Measurements from ENCODE around the gene TBX15. TPM values are rescaled to one million over a fixed set of nuclear protein-coding genes. Genes with fewer than 3 reads are reported as not detected.

Gene TBX15
- total RNA-seq, 2 experiments from 2014 or later: not detected

DNA sequence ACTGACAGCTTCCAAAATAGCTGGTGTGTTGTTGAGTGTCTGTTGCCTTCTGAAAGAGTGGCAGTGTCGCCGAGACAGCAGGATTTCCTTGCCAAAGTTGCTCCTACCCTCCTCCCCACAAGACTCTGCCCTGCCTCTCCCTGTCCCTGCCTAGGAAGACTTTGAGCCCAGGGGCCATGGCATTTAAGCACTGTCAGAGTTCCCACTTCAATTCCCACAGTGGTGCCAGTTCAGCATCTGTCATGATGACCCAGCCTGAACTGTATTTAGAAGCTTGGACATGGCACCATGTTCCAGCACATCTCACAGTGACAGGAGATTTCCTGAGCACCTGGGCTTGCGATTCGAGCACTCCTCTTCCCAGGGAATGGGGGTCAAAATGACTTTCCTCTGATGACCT lies 43.6 kb downstream of the TBX15 start:
- H3K36me3 Mint-ChIP-seq (ENCODE audit: low read depth): no peaks in the 10 kb centered on the region
- DNase-seq: no peak
- H3K4me1 Mint-ChIP-seq (ENCODE audit: low read depth): no peaks in the 10 kb centered on the region
- H3K9me3 Mint-ChIP-seq: peaks cover 2% of the 10 kb centered on the region
- H3K4me3 Mint-ChIP-seq: no peak overlapping the region
- H3K27ac Mint-ChIP-seq: no peak overlapping the region
- CTCF ChIA-PET: interaction anchor here (0.8 kb wide), 1 partner anchor 67 kb away, joined by 3 read pairs; no protein-coding TSS in a partner anchor
- intact Hi-C loops (cut with micrococcal nuclease): no loop called here
- peaks cover 4% of the 10 kb centered on the region for H3K27me3 Mint-ChIP-seq (ENCODE audit: low read depth)

DNA sequence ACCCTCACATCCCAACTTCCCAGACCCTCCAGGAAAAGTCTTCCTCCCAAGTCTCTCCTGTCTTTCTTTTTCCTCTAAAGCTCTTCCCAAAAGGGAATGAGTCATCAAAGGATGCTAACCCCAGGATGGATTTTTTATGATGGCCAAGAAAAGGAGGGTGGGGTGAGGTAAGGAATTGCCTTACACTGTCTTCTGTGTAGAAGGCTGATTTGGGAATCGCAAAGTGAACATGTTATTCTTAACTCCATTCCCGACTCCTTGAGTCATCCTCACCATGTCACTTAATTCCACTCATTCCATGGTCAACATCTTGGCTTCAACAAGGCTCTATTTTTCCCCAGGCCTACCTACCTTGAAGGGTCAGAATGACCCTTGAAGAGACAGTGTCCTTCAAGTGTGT lies 44.0 kb downstream of the TBX15 start:
- CTCF ChIA-PET: interaction anchor here (0.8 kb wide), 1 partner anchor 67 kb away, joined by 3 read pairs; no protein-coding TSS in a partner anchor
- Mint-ChIP-seq H3K4me3 (no peak overlapping the region), H3K36me3 (ENCODE audit: low read depth) (no peaks in the 10 kb centered on the region), H3K9me3 (peaks cover 2% of the 10 kb centered on the region), H3K27me3 (ENCODE audit: low read depth) (peaks cover 4% of the 10 kb centered on the region), H3K4me1 (ENCODE audit: low read depth) (no peaks in the 10 kb centered on the region), H3K27ac (no peak overlapping the region)
- intact Hi-C loops (cut with micrococcal nuclease): no loop called here
- no peak for DNase-seq

DNA sequence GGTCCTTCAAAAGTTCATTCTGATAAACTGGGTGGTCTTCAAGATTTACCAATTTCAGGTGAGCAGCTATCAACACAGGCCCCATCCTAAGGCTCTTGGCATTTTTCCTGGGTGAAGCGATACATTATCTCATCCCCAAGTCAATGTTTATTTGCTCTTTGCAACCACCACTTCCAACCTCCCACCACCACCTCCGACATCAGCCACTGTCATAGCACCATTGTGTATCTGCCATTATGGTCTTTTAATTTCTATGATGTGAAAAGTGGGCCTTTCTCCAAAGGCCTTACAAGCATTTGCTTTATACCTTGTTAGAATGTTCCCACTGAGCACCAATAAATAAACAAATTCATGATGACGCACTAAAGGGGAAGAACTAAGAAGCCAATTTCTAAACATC lies 47.2 kb downstream of the TBX15 start:
- H3K36me3 Mint-ChIP-seq (ENCODE audit: low read depth): no peaks in the 10 kb centered on the region
- CTCF ChIA-PET: no interaction called here
- peaks cover 1% of the 10 kb centered on the region for H3K9me3 Mint-ChIP-seq
- no peaks in the 10 kb centered on the region for H3K4me1 Mint-ChIP-seq (ENCODE audit: low read depth)
- H3K4me3 Mint-ChIP-seq: no peak overlapping the region
- peaks cover 6% of the 10 kb centered on the region for H3K27me3 Mint-ChIP-seq (ENCODE audit: low read depth)
- DNase-seq: no peak
- intact Hi-C loops (cut with micrococcal nuclease): no loop called here
- no peak overlapping the region for H3K27ac Mint-ChIP-seq

DNA sequence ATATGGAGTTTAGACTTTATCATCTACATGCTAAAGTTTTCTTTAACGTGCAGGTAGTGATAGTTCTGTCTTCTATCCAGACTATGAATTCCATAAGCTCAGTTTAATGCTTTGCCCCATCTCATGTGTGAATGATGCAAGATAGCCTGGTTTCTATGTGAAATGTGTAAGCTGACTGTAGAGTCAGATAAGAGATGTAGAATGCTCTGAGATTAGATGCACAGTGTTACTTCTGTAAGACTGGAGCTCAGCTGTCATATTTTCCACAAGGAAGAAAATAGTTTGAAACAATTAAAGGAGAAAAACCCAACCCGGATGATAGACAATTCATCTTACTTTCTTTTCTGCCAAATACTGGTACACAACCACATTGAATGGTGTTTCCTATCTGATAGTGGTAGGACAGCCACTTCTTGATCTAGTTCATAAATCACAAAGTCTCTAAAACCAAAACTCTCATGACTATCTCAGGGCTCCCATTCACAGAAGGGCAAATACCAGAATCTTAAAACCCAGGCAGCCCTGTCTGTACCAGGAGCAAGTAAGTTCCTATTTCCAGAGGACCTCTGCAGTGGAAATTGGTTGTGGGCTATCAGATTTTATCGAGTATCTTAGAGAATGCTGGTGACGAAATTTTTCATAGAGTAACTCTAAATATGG lies 50.6 kb downstream of the TBX15 start:
- H3K9me3 Mint-ChIP-seq: peaks cover 1% of the 10 kb centered on the region
- CTCF ChIA-PET: no interaction called here
- intact Hi-C loops (cut with micrococcal nuclease): no loop called here
- no peak overlapping the region for H3K4me3 Mint-ChIP-seq
- no peaks in the 10 kb centered on the region for H3K4me1 Mint-ChIP-seq (ENCODE audit: low read depth)
- no peak for DNase-seq
- H3K36me3 Mint-ChIP-seq (ENCODE audit: low read depth): no peaks in the 10 kb centered on the region
- H3K27ac Mint-ChIP-seq: no peak overlapping the region
- peaks cover 6% of the 10 kb centered on the region for H3K27me3 Mint-ChIP-seq (ENCODE audit: low read depth)

DNA sequence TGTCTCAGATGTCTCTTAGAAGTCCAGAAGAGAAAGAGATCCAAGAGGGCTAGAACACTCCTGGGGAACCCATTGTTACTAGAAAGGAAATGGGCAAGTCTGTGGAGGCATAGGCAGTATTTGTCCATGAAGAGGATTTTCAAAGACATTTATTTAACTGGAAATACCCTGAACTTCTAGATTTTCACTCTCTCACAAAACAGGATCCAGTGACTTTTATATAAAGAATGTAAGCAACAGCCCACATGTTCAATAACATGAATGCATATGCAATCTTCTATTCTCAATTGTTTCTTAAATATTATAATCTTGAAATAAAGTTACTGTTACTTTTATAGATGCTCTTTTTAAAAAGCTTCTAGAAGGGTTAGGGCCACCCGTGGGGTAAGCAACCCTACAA lies 53.4 kb downstream of the TBX15 start:
- H3K9me3 Mint-ChIP-seq: peaks cover 1% of the 10 kb centered on the region
- no peak overlapping the region for H3K27ac Mint-ChIP-seq
- CTCF ChIA-PET: no interaction called here
- H3K36me3 Mint-ChIP-seq (ENCODE audit: low read depth): no peaks in the 10 kb centered on the region
- no peak for DNase-seq
- no peak overlapping the region for H3K4me3 Mint-ChIP-seq
- H3K27me3 Mint-ChIP-seq (ENCODE audit: low read depth): peaks cover 6% of the 10 kb centered on the region
- intact Hi-C loops (cut with micrococcal nuclease): no loop called here
- H3K4me1 Mint-ChIP-seq (ENCODE audit: low read depth): no peaks in the 10 kb centered on the region

DNA sequence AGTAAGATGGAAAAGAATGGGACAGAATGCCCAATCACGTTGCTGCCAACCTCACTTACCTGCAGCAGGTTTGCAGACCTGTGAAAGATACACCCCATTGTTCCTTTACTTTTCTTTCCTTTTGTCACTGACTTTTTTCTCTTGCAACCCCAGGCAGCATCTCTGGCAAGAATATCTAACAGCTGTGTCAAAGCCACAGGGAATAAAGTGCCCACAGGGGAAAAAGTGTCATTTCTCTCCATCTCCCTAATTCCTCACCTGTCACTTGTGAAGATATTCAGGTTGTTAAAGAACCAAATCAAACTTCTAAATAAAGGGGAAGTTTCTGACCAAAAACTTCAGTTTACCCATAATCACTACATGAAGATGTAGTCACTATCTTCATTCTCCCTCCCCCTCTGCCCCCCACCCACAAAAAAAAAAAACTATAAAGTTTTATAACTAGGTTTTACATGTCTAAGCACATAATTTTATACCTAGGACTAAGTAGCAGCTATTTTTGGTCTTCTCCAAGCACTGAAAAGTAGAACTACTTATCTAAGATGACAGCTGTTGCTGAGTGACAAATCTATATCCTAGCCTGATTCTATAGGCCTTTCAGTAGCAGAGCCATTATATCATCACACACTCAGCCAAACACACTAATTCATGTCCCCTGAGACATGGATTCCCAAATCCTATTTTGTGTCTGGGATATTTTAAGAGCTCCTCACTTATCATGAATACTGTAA lies 54.9 kb downstream of the TBX15 start:
- Mint-ChIP-seq H3K4me1 (ENCODE audit: low read depth) (no peaks in the 10 kb centered on the region), H3K27ac (no peak overlapping the region), H3K36me3 (ENCODE audit: low read depth) (no peaks in the 10 kb centered on the region), H3K4me3 (no peak overlapping the region), H3K9me3 (no peaks in the 10 kb centered on the region), H3K27me3 (ENCODE audit: low read depth) (peaks cover 2% of the 10 kb centered on the region)
- intact Hi-C loops (cut with micrococcal nuclease): no loop called here
- CTCF ChIA-PET: no interaction called here
- no peak for DNase-seq

DNA sequence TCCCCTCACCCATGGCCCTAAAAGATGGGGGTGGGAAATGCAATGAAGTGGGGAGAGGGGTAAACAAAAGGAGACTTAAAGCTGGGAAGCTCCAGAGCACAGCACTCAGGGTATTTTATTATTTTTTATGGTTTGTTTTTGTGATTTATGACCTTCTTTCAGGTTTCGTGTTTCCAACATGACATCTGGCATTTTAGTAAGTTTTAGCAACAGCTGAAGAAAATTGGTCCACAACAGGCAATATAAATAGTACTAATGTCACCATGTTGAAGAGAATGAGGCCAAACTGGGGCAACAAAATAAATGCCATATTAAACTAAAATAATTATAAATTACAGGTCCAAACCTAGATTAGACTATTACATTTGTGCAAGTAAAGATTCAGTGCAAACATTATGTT lies 56.3 kb downstream of the TBX15 start:
- Mint-ChIP-seq H3K36me3 (ENCODE audit: low read depth) (no peaks in the 10 kb centered on the region), H3K27ac (no peak overlapping the region), H3K4me1 (ENCODE audit: low read depth) (no peaks in the 10 kb centered on the region), H3K4me3 (no peak overlapping the region), H3K27me3 (ENCODE audit: low read depth) (peaks cover under 1% of the 10 kb centered on the region), H3K9me3 (no peaks in the 10 kb centered on the region)
- intact Hi-C loops (cut with micrococcal nuclease): no loop called here
- CTCF ChIA-PET: no interaction called here
- DNase-seq: no peak

DNA sequence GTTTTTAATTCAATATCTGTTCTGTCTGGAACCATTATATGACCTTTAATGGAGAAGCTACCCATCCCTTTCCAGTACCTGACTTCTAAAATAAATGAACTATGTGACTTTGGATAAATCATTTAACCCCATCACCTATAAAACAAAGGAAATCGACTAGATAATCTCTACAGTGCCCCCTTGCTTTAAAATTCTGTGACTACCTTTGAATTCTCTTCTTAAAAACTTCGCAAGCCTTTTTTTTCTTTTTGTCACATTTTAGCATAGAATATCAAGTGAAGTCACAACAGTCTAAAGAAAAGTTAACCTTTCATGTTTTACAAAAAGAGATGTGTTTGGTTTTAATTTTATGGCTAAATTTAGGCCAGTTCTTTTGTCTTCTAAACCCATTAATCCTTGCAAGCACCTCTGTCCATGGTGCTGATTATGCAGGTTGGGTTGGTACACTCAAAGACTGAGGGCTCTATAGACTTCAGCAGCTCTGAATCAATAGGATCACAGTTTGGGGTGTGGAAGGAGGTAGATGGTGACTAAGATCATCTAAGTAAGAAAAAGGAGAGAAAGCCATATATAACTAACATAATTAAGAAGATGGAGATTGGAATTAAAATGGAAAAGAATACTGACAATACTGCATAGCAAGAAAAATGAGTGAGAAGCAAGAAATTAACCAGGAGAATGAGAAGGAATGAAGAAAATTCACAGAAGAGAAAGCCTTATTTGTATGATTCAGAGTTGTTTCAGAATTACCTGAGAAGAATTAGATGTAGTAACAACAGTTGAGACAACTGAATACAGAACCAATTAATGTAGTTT lies 59.2 kb downstream of the TBX15 start:
- no peak overlapping the region for H3K4me3 Mint-ChIP-seq
- CTCF ChIA-PET: no interaction called here
- intact Hi-C loops (cut with micrococcal nuclease): no loop called here

DNA sequence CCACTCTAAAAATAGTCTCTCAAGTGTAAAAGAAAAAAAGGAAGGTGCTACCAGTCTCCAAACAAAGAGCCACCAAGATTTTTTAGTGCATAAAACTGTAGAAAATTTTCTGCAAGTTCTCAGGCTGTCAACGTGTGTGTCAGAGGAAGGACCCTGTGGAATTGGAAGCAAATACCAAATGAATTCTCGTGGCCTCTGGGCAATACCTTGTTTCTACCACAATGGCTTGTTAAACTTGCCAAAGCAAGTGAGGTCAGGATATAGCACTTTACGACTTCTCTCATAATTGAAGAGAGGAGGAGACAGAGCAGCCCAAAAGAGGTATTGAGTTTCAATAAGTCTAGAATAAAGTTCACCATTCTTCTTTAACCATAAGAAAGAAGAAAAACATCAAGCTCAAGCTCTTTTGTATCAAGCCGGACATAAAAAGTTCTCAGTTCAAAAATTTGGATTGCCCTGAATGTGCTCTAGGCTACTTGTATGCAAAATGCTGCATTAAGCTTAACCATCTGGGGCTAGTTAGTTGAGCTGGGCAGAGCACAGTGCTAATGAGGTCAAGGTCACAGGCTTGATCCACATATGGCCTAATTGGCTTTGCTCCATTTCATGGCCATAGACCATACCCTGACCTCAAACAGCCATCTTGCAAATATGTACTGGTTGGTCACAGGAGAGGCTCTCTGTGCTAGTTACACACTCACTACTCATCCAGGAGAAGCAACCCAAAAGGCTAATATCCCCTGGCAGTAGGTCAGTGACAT lies 60.5 kb downstream of the TBX15 start:
- H3K4me3 Mint-ChIP-seq: no peak overlapping the region
- CTCF ChIA-PET: no interaction called here
- intact Hi-C loops (cut with micrococcal nuclease): no loop called here
- DNase-seq: no peak
- no peaks in the 10 kb centered on the region for H3K4me1 Mint-ChIP-seq (ENCODE audit: low read depth)
- no peaks in the 10 kb centered on the region for H3K36me3 Mint-ChIP-seq (ENCODE audit: low read depth)
- H3K27ac Mint-ChIP-seq: no peak overlapping the region
- no peaks in the 10 kb centered on the region for H3K27me3 Mint-ChIP-seq (ENCODE audit: low read depth)
- no peaks in the 10 kb centered on the region for H3K9me3 Mint-ChIP-seq

More for the DNA sequence above, 59.2 kb downstream of the TBX15 start:
- no peak overlapping the region for H3K27ac Mint-ChIP-seq
- H3K36me3 Mint-ChIP-seq (ENCODE audit: low read depth): no peaks in the 10 kb centered on the region
- H3K9me3 Mint-ChIP-seq: no peaks in the 10 kb centered on the region
- no peaks in the 10 kb centered on the region for H3K27me3 Mint-ChIP-seq (ENCODE audit: low read depth)
- DNase-seq: peak; percentile 18
- H3K4me1 Mint-ChIP-seq (ENCODE audit: low read depth): no peaks in the 10 kb centered on the region

DNA sequence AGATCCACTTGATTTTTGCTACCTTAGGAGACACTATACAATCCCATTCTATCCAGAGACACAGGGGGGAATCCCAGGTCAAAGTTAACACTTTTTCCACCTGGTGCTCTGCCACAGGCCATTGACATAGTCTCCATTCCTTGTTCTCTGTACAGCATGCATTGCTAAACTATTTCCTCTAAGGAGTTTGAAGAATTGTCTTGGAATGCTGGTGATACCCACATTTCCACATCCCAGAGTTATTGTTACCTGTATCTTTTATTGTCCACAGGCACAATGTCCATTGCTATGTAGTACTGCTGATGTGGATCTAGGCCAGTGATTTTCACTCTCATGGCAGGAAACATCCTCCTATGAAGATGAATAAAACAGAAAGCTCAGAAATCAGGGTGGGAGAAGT lies 61.9 kb downstream of the TBX15 start:
- H3K36me3 Mint-ChIP-seq (ENCODE audit: low read depth): no peaks in the 10 kb centered on the region
- no peaks in the 10 kb centered on the region for H3K27me3 Mint-ChIP-seq (ENCODE audit: low read depth)
- no peak for DNase-seq
- intact Hi-C loops (cut with micrococcal nuclease): no loop called here
- no peaks in the 10 kb centered on the region for H3K9me3 Mint-ChIP-seq
- H3K4me3 Mint-ChIP-seq: no peak overlapping the region
- H3K4me1 Mint-ChIP-seq (ENCODE audit: low read depth): no peaks in the 10 kb centered on the region
- CTCF ChIA-PET: no interaction called here
- no peak overlapping the region for H3K27ac Mint-ChIP-seq

DNA sequence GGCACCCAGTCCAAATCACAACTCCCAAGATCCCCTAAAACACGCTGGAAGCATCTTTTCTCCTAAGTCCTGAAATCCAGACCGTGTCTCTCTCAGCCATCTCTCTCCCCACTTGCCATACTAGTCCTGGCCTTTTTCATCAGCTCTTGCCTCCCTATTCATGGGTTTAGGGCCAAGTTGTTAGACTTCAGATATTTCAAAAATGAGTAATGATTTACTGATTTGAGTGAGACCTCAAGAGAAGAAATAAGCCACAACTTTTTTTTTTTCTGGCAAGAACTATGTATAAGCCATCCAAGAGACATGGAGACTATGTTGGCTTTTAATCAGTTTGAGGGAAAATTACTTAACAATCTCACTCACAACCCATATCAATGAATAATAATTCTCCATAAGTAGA lies 62.5 kb downstream of the TBX15 start:
- Mint-ChIP-seq H3K27me3 (ENCODE audit: low read depth) (no peaks in the 10 kb centered on the region), H3K4me1 (ENCODE audit: low read depth) (no peaks in the 10 kb centered on the region), H3K27ac (no peak overlapping the region), H3K4me3 (no peak overlapping the region), H3K36me3 (ENCODE audit: low read depth) (no peaks in the 10 kb centered on the region), H3K9me3 (no peaks in the 10 kb centered on the region)
- CTCF ChIA-PET: no interaction called here
- no peak for DNase-seq
- intact Hi-C loops (cut with micrococcal nuclease): no loop called here

DNA sequence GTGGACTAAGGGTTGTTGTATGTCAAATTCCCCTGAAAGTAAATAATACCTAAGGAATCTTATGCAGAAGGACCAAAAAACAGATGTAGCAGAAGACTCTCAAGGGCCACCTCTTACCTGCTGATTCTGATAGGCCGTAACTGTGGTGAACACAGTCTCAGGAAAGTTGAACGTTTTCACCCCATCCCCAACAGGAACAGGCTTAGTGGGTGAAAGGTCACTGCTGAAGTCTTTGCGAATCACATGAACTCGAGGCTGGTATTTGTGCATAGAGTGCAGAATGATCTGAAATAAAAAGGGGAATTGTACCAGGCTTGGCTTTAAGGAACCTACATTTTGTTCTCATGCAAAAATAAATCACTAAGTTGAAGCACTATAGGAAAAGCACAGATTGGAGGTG lies 64.8 kb downstream of the TBX15 start:
- Mint-ChIP-seq H3K4me3 (no peak overlapping the region), H3K9me3 (no peaks in the 10 kb centered on the region), H3K36me3 (ENCODE audit: low read depth) (no peaks in the 10 kb centered on the region), H3K27ac (no peak overlapping the region), H3K27me3 (ENCODE audit: low read depth) (no peaks in the 10 kb centered on the region), H3K4me1 (ENCODE audit: low read depth) (no peaks in the 10 kb centered on the region)
- intact Hi-C loops (cut with micrococcal nuclease): no loop called here
- DNase-seq: no peak
- CTCF ChIA-PET: no interaction called here

All from activated naive CD4-positive, alpha-beta T cell treated with anti-CD3 and anti-CD28 coated beads for 36 hours (primary cell).